Sigmoid colon (tissue), 3 donors: ENCODE data around the gene CRLF1.

ENCODE experiments used
- CTCF ChIP-seq, 4 experiments: fragments of 450-650 bp in 3 of 4; fragments of 200-600 bp in 1 of 4; IDR thresholded peaks; one replicate each; pipeline ENCODE4 v1.5.1; 2016 to 2019; ENCODE audit warnings: antibody characterized with exemption in 4 of 4, mild to moderate bottlenecking in 3 of 4, moderate library complexity in 2 of 4
- POLR2A ChIP-seq, 2 donors: fragments of 450-650 bp; IDR thresholded peaks; one replicate each; pipeline ENCODE4 v1.6.1; 2016; ENCODE audit warnings: antibody characterized with exemption in 2 of 2, mild to moderate bottlenecking in 2 of 2, moderate library complexity in 2 of 2

GRCh38 chr19:18636183-18636968, 29.8 kb upstream of the CRLF1 start:
- TF ChIP-seq POLR2A (IDR thresholded peaks at IDR 0.05) (no peak), CTCF (IDR thresholded peaks at IDR 0.05) (no peak)
